ENCODE measurements around the gene ME2.
"Not testable (repeated sequence)": the region's sequence is repeated elsewhere in the genome, so short reads cannot be mapped to it uniquely, and the experiment has no call there.

ME2 gene

GRCh38 chr18:50928551-50928950 is 49.6 kb downstream of the ME2 start:
- no peak for DNase-seq

DNA sequence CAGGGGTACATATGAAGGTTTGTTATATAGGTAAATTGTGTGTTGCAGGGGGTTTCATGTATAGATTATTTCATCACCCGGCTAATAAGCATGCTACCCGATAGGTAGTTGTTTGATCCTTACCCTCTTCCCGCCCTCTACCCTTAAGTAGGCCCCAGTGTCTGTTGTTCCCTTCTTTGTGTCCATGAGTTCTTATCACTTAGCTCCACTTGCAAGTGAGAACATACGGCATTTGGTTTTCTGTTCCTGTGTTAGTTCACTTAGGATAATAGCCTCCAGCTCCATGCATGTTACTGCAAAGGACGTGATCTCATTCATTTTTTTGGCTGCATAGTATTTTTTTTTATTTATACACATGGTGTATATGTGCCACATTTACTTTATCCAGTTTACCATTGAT is 54.8 kb downstream of the ME2 start:
- no peak for DNase-seq

GRCh38 chr18:50934545-50935211 is 55.8 kb downstream of the ME2 start:
- no peak for DNase-seq

- no peak for DNase-seq
Observed at GRCh38 chr18:50935493-50936191, 56.7 kb downstream of the ME2 start.

DNA sequence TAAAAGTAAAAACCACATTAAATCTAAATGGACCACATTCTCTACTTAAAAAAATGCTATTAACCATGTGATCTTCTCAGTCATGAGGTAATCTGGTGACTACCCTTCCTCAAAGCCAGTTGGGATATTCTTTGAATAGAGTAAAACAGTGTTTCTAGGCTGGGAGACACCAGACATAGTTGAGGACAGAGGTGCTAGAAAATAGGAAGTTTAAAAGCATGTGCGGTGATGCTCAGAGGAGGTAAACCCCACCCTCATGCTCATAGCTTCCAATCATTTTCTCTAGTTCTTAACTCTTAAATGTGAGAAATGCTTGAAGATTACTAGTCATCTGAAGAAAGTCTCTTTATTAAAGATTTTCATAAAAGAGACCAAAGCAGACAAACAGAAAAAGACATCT is 58.3 kb downstream of the ME2 start:
- DNase-seq, result no peak

- no peak for DNase-seq
Observed at GRCh38 chr18:50938912-50939311, 60.0 kb downstream of the ME2 start.

DNA sequence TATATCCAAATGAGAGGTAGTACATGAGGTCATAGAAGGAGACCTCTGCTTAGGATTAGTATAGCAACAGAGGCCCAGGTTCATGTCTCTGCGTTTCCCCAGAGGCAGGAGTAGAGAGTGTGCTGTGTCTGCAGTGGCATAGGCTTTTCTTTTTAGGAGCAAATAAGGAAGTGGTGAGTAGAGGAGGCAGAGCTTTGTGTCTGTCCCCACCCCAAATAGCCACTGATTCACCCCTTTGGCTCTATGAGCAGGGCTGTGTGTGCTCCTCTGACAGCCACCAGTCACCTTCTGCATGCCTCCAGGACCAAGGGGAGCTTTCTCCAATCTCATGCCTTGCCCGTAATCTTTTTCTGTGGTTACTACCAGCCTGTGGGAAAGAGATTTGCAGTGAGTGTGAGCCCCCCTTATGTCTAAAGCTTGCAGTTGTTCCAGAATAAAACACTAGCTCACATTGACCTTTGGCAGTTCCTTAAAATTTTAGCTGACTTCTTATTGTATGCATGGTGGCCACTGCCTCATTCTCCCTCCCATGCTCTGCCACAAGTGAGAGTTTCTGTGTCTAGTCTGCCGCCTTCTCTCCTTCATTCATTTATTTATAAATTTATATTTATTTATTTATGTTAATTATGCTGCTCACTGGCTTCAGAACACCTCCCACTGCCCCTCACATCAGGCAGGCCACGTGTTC is 65.5 kb downstream of the ME2 start:
- no peak for DNase-seq

DNA sequence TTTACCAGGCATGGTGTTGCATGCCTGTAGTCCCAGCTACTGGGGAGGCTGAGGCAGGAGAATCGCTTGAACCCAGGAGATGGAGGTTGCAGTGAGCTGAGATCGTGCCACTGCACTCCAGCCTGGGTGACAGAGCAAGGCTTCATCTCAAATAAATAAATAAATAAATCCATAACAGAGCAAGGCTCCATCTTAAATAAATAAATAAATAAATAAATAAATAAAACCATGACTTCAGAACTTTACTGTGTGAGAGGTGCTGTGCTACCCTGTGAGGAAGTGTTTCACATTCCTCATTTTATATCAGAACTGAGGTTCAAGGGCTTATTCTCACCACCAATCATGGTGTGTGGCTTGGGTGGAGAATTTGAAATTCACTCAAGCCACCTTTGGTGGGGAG is 67.0 kb downstream of the ME2 start:
- DNase-seq, result not testable (repeated sequence)

DNA sequence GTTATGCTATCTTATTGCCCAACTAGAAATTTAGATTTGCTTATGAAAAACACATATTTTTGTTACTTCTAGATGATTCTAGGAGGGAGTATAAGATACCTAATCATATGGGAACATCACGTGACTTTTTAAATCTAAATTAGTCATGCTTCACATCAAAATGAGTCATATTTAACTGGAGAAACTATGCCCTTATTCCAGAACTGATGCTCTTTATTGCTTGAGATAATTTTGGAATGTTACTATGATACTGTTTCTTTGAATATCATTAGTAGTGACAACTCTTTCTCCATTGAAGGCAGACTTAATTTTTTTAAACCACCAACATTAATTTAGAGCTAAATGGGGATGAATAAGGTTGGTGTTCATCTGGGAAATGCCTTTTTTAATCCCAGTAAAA is 69.0 kb downstream of the ME2 start:
- no peak for DNase-seq

DNA sequence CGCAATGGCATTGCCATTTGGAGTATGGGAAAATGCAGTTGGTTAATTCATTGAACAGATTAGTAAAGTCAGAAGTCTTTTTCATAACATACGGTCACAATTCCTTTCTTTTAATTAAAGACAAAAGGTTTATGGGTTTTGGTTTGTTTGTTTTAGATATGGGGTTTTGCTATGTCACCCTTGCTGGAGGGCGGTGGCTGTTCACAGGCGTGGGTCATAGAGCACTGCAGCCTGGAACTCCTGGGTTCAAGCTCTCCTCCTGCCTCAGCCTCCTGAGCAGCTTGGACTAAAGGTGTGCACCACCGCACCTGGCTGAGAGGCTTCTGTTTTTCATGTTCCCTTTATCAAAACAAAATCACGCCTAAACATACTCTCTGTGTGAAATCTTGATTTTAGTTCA is 70.3 kb downstream of the ME2 start:
- DNase-seq, result no peak

DNA sequence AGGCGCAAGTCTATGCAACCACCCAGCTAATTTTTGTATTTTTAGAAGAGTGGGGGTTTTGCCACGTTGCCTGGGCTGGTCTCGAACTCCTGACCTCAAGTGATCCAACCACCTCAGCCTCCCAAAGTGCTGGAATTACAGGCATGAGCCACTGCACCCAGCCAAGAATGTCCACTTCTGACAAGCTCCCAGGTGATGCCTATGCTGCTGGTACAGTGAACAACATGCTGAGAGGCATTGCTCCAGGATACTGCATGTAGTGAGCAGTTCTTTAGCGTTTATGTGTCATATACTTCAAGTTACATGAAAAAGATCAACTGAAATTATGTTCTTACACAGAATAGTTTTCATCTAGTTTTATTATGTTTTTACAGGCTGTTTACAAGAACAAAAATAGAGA is 71.7 kb downstream of the ME2 start:
- no peak for DNase-seq

DNA sequence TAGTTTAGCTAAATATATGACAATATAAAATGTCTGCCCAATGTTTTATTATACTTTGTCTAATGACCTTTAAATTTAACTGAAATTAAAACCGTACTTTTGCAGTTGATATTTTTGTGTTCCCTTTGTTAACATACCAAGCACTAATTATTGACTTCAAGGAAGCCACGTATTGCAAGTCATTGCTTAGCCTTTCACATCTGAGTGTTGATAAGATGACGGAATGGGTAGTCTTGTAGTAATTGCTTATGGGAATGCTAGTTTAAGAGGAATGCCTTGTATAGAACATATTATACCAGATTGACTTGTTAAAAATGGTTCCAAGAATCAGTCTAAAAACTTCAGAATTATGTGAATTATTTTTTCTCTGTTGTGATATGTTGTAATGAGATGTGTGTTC is 74.9 kb downstream of the ME2 start:
- no peak for DNase-seq

- DNase-seq, result no peak
Observed at GRCh38 chr18:50955253-50955652, 76.3 kb downstream of the ME2 start.

DNA sequence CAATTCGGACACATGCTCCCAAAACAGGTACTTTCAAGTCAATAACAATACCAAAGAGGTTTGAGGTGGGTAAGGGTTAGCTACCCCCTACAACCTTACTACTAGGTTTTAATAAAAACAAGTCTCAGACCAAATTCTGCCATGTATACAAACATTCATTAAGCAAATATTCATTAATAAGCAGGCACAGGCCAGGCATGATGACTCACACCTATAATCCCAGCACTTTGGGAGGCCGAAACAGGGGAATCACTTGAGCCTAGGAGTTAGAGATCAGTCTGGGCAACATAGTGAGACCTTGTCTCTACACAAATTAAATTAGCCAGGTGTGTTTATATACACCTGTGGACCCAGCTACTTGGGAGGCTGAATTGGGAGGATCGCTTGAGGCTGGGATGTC is 77.2 kb downstream of the ME2 start:
- no peak for DNase-seq

GRCh38 chr18:50961974-50962373 is 83.1 kb downstream of the ME2 start:
- no peak for DNase-seq

- DNase-seq, result peak; percentile 93
Observed at GRCh38 chr18:50967714-50968661, 89.1 kb downstream of the ME2 start, which contains the start of gene ELAC1. ELAC1 (plus strand) TSS chr18:50968040; CDS start chr18:50974405, 6,365 bp downstream.

DNA sequence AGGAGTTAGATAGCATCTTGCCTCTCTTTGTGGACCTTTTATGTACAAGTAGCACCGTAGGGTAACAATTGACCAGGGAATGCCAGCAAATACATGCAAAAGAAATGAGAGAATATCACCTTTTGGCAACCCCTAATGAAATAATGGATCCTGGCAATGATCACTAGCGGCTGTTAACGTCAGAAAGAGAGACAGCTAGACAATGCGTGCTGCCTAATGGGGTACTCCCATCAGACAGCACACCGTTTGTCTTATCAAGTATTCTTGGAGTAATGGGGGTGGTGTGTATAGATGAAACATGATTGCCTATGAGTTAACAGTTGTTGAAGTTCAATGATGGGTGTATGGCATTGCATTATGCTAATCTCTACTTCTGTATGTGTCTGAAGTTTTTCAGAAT is 90.5 kb downstream of the ME2 start:
- DNase-seq, result no peak

DNA sequence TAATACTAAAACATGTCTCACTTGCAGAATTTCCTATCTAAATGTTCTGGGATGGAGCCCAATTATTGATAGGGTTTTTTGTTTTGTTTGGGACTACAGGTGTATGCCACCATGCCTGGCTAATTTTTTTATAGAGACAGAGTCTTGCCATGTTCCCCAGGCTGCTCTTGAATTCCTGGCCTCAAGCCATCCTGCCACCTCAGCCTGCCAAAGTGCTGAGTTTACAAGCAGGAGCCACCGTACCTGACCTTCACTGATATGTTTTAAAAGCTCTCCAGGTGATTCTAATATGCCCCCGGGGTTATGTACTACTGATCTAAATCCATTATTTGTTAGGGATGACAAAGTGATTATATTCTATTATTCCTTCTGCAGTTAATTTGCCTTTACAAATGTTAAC is 91.1 kb downstream of the ME2 start:
- DNase-seq, result peak; percentile 88

- peak; percentile 82 for DNase-seq
Observed at GRCh38 chr18:50972404-50972803, 93.5 kb downstream of the ME2 start.

GRCh38 chr18:50973367-50974126 is 94.6 kb downstream of the ME2 start:
- DNase-seq, result no peak

DNA sequence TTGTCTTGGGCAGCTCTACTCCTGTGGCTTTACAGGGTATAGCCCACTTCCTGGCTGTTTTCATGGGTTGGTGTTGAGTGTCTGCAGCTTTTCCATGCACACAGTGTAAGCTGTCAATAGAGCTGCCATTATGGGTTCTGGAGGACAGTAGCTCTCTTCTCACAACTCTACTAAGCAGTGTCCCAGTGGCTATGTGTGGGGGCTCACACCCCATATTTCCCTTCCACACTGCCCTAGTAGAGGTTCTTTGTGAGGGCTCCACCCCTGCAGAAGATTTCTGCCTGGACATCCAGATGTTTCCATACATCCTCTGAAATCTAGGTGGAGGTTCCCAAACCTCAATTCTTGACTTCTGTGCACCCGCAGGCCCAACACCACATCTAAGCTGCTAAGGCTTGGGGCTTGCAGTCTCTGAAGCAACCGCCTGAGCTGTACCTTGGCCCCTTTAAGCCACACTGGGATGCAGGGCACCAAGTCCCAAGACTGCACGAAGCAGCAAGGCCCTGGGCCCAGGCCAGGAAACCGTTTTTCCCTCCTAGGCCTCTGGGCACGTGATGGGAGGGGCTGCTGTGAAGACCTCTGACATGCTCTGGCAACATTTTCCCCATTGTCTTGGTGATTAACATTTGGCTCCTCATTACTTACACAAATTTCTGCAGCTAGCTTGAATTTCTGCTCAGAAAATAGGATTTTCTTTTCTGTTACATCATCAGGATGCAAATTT is 98.3 kb downstream of the ME2 start:
- no peak for DNase-seq

DNA sequence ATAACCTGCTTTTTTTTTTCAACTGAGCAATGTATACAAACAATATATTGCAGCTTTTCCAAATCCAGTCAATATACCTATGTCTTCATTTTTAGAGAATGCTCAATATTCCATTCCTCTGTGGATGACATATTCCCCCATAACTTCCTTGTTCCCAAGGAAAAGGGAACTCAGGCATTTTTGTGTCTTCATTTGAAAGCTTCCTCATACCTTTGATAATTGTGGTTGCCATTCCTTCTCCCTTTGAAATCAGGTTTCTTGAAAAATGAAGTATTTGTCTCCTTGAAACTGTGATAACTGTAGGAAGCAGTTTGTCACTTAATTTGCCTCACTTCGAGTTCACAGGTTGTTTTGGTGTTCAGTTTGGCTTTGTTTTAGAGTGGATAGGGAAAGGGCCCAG is 102.5 kb downstream of the ME2 start:
- DNase-seq, result no peak
